HG03045 (cell line): ENCODE measurements around the gene TPBGL.

ENCODE experiments used
- ATAC-seq: cut with Tn5 transposase; IDR thresholded peaks from one replicate; pipeline ENCODE4 v1.9.1; 2021; ENCODE audit warnings: mild to moderate bottlenecking, moderate library complexity; ENCODE audit not compliant: unreplicated experiment

Gene TPBGL

GRCh38 chr11:75289919-75290318, 49.3 kb downstream of the TPBGL start:
- ATAC-seq, result no peak

GRCh38 chr11:75291741-75292140, 51.2 kb downstream of the TPBGL start:
- no peak for ATAC-seq

GRCh38 chr11:75292943-75293342, 52.4 kb downstream of the TPBGL start:
- ATAC-seq, result no peak
